ENCODE results near the gene LAMA2.

DNA sequence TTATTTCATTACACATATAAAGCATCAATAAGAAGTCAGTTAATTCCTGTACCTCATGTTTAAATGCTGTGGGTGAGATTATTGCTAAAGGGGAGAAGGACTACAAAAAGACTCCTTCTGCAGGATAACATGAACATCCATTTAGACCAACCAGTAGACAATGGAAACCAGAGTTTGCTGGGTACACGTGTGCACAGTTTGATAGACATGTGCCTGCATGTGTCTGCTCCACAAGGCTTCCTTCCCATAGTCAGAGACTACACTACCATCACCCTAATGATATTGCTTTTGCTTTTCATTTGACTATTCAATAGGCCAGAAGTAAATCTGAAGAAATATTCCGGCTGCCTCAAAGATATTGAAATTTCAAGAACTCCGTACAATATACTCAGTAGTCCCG is 595.4 kb downstream of the LAMA2 start:
- TF ChIP-seq CTCF (CRISPR knock-in tag; IDR thresholded peaks at IDR 0.05) (no peak), FOXA3 (CRISPR knock-in tag; IDR thresholded peaks at IDR 0.05) (no peak), MZF1 (CRISPR knock-in tag; IDR thresholded peaks at IDR 0.05; ENCODE audit: borderline replicate concordance) (no peak), ATF6 (CRISPR knock-in tag; conservative IDR thresholded peaks at IDR 0.05) (no peak), KAT7 (CRISPR knock-in tag; IDR thresholded peaks at IDR 0.05; ENCODE audit: borderline replicate concordance) (no peak), MTA3 (CRISPR knock-in tag; IDR thresholded peaks at IDR 0.05) (no peak), POLR2AphosphoS5 (IDR thresholded peaks at IDR 0.05; ENCODE audit: low read depth, low read length) (no peak), ZNF24 (IDR thresholded peaks at IDR 0.05) (no peak), POLR2A (IDR thresholded peaks at IDR 0.05; ENCODE audit: insufficient read depth in 1 of 2, low read depth in 2 of 2, low read length in 2 of 2) (no peak), KLF16 (CRISPR knock-in tag; IDR thresholded peaks at IDR 0.05) (no peak), EP300 (IDR thresholded peaks at IDR 0.05; ENCODE audit: low read depth in 2 of 2, low read length in 2 of 2) (no peak), EP300 (CRISPR knock-in tag; IDR thresholded peaks at IDR 0.05; ENCODE audit: borderline replicate concordance) (no peak)
- TF ChIP-seq, protein P1, sequence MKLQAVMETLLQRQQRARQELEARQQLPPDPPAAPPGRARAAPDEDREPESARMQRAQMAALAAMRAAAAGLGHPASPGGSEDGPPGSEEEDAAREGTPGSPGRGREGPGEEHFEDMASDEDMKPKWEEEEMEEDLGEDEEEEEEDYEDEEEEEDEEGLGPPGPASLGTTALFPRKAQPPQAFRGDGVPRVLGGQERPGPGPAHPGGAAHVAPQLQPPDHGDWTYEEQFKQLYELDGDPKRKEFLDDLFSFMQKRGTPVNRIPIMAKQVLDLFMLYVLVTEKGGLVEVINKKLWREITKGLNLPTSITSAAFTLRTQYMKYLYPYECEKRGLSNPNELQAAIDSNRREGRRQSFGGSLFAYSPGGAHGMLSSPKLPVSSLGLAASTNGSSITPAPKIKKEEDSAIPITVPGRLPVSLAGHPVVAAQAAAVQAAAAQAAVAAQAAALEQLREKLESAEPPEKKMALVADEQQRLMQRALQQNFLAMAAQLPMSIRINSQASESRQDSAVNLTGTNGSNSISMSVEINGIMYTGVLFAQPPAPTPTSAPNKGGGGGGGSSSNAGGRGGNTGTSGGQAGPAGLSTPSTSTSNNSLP (IDR thresholded peaks at IDR 0.05; ENCODE audit: low read depth, low read length): no peak

Data from HepG2 (cell line).